CD4-positive, alpha-beta T cell treated with Interleukin-4 for 1 hour (primary cell): ENCODE data around the gene ATP13A1.
"Not testable (repeated sequence)": the region's sequence is repeated elsewhere in the genome, so short reads cannot be mapped to it uniquely, and the experiment has no call there.

ENCODE experiments used
- DNase-seq, 2 donors: peaks; one replicate each; pipeline ENCODE4 v3.0.0-alpha.2; 2020 to 2022

The ATP13A1 gene

DNA sequence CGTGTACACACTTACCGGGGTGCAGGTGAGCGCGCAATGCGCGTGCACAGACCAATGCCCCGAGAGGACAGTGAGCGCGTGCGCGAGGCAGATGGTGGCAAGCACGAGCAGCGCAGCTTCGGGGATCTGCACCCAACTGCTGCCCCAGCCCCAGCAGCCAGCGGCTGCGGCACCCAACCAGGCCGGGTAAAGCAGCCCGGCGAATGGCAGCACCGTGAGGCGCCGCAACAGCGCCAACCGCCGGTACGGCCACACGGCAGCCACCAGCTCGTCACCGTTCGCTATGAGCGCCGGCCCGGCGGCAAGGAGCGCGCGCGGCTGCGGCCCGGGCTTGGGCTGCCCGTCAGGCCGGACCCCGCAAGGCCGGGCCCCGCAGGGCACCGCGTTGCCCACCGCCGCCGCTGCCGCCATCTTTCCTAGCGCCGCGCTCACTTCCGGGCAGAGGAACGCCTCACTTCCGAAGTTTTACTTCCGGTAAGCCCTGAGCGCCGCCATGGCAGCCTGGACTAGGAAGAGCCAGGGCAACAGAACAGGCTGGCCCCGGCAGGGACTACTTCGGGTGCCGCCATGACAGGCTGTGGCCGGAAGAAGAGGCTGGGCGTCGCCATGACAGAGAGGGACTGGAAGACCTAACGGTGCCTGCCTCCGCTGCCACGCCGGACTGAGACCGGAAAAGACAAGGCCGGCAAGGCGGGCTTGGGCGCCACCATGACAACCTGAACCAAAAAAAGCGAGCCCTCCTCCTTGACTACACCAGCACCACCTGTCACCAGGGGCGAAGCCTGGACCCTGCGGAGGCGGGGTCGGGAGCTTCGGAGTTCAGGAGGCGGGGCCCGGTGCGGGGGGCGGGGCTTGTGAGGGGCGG, at the start of gene ATP13A1:
ATP13A1 (minus strand) TSS at position 421 of the 865 bp plus-strand sequence; CDS start at position 411, 10 bp downstream.
- peak; percentile 97 to 98 for DNase-seq

DNA sequence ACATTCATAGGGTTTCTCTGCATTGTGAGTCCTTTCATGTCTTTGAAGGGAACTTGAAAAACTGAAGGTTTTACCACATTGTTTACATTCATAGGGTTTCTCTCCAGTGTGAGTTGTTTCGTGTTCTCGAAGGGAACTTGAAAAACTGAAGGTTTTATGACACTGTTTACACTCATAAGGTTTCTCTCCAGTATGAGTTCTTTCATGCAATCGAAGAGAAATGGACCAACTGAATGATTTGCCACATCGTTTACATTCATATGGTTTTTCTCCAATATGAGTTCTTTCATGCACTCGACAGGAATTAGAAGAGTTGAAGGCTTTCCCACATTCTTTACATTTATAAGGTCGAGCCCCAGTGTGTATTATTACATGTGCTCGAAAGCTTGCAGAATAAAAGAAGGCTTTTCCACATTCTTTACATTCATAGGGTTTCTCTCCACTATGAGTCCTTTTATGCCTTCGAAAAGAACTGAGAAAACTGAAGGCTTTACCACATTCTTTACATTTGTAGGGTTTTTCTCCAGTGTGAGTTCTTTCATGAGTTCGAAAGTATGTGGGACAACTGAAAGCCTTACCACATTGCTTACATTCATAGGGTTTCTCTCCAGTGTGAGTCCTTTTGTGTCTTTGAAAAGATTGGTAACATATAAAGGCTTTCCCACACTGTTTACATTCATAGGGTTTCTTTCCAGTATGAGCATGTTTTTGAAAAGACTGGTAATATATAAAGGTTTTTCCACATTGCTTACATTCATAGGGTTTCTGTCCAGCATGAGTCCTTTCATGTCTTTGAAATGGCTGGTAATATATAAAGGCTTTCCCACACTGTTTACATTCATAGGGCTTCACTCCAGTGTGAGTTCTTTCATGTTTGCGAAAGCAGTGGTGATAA, 48.7 kb upstream of the ATP13A1 start:
- no peak for DNase-seq

DNA sequence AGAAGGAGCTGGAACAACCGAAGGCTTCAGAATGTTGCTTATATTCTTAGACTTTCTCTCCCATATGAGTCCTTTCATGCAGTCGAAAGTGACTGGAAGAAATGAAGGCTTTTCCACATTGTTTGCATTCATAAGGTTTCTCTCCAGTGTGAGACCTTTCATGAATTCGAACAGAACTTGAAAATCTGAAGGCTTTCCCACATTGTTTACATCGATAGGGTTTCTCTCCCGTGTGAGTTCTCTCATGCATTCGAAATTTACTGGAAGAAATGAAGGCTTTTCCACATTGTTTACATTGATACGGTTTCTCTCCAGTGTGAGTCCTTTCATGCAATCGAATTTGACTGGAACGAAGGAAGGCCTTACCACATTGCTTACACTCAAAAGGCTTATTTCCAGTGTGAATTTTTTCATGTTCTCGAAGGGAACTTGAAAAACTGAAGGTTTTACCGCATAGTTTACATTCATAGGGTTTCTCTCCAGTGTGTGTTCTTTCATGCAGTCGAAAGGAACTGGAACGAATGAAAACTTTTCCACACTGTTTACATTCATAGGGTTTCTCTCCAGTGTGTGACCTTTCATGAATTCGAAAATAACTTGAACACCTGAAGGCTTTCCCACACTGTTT, 47.9 kb upstream of the ATP13A1 start:
- DNase-seq: no peak

DNA sequence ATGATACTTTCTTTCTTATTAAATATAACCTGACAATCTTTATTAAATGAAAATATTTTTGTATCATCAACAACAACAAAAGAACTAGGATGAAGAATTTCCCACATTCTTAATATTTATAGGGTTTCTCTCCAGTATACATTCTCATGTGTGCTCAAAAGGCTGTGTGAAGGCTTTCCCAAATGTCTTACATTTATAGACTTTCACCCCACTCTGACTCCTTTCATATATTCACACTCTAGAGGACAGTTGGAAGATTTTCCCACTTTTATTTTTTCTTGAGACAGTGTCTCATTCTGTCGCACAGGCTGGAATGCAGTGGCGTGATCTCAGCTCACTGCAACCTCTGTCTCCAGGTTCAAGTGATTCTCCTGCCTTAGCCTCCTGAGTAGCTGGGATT, 47.0 kb upstream of the ATP13A1 start:
- DNase-seq: no peak

DNA sequence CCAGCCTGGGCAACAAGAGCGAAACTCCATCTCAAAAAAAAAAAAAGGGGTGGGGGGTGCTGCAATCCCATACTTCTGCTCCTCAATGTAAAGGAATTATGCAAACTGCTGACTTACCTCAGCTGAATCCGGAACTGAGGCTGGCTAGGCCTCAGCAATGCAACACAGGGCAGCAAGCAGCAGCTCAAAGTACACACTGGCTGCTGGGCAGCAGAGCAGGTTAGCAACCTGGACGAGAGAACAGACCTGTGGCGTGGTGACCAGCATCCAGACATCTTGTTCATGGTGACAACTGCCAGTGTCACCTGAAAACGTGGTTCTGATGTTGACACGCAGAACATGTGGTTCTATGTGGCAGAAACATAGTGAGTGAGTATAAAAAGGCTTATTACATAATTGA, 41.4 kb upstream of the ATP13A1 start:
- DNase-seq: no peak

DNA sequence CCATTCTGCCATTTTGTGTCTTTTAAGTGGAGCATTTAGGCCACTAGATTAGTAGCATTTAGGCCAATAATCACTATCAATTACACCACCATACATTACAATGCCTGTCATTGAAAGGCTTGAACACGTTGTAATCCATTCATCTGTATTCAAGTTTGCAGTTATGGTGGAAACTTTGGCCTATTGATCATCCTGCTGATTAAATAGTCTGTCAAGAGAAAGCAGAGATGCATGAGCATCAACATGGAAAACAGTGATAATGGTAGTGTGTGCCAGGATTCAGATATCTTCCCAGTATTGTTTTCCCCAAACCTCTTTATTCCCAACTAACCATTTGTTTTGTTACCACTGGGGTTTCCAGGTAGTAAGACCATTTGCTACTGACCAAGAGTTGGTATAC, 37.0 kb upstream of the ATP13A1 start:
- DNase-seq: not testable (repeated sequence)

DNA sequence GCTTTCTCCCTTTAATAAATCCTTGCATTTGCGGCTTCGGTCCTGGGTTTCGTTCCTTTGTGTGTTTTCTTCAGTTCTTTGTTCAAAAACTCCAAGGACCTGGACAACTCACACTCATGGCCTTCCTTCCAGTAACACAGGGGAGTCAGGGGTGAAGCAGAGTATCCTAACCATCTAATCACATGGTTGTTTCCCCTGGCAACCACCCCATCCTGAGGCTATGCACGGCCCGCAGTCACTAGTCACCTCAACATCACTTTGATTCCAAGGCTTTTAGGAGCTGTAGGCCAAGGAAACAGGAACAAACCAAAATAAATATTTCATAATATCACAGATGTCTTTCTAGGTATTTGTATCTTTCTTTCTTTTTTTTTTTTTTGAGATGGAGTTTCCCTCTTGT, 34.1 kb upstream of the ATP13A1 start:
- DNase-seq: no peak

DNA sequence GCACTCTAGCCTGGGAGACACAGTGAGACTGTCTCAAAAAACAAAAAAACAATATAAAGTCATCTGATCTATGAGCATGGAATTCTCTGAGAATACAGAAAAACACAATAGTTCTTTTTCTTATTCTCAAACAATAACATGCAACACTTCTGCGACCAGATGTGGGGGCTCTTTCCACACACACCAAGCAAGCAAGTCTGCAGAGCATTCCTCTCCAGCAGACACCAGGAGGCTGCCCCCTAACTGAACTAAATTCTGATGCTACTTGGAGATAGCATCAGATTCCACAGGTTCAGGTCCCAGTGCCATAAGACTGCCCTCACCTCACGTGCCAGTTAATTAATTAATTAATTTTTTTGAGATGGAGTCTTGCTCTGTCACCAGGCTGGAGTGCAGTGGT, 32.9 kb upstream of the ATP13A1 start:
- DNase-seq: no peak

DNA sequence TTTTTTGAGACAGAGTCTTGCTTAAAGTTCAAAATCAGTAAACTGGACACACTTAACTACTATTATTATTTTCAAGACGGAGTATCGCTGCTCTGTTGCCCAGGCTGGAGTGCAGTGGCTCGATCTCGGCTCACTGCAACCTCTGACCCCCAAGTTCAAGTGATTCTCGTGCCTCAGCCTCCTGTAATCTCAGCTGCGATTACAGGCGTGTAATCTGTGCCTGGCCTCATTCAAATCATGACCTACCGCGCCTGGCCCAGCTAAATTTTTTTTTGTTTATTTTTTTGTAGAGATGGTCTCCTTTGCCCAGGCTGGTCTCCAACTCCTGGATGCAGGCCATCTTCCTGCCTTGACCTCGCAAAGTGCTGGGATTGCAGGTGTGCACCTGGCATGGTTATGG, 28.2 kb upstream of the ATP13A1 start:
- DNase-seq: no peak

DNA sequence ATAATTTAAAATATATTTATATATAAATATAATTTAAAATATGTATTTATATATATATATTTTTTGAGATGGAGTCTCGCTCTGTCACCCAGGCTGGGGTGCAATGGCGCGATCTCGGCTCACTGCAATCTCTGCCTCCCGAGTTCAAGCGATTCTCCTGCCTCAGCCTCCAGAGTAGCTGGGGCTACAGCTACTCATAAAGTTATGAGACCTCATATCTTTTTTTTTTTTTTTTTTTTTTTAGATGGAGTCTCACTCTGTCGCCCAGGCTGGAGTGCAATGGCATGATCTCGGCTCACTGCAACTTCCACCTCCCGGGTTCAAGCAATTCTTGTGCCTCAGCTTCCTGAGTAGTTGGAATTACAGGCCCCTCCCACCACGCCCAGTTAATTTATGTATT, 25.5 kb upstream of the ATP13A1 start:
- not testable (repeated sequence) for DNase-seq

DNA sequence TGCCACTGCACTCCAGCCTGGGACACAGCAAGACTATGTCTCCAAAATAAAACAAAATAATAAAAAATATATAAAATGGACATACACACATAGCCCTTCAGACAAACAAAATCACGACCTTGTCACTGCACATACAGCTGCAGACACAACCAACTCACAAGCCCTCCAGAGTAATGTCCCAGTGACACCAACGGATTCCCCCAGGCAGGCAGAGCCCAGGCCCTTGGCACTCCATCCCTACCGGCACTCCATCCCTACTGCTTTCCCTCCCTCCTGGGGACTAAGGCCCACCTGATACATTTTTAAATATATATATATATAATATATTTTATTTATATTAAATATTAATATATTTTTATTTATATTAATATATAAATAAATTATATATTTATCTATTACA, 23.6 kb upstream of the ATP13A1 start:
- no peak for DNase-seq

DNA sequence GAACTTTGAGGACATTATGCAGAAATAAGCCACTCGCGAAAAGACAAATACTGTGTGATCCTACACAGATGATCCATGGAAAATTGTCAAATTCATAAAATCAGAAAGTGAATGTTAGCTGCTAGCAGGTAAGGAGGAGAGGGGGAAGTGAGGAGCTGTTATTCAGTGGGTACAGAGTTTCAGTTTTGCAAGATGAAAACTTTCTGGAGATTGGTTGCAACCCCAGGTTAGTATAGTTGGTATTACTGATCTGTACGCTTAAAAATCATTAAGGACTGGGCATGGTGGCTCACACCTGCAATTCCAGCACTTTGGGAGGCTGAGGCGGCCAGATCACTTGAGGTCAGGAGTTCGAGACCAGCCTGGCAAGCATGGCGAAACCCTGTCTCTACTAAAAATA, 23.1 kb upstream of the ATP13A1 start:
- no peak for DNase-seq

DNA sequence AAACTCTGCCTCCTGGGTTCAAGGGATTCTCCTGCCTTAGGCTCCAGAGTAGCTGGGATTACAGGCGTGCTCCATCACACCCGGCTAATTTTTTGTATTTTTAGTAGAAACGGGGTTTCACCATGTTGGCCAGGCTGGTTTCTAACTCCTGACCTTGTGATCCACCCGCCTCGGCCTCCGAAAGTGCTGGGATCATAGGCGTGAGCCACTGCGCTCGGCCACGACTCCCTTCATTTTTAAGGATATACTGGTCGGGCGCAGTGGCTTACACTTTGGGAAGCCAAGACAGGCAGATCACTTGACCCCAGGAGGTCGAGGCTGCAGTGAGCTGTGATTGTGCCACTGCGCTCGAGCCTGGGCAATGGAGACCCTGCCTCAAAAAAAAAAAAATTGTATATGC, 22.6 kb upstream of the ATP13A1 start:
- DNase-seq: not testable (repeated sequence)

DNA sequence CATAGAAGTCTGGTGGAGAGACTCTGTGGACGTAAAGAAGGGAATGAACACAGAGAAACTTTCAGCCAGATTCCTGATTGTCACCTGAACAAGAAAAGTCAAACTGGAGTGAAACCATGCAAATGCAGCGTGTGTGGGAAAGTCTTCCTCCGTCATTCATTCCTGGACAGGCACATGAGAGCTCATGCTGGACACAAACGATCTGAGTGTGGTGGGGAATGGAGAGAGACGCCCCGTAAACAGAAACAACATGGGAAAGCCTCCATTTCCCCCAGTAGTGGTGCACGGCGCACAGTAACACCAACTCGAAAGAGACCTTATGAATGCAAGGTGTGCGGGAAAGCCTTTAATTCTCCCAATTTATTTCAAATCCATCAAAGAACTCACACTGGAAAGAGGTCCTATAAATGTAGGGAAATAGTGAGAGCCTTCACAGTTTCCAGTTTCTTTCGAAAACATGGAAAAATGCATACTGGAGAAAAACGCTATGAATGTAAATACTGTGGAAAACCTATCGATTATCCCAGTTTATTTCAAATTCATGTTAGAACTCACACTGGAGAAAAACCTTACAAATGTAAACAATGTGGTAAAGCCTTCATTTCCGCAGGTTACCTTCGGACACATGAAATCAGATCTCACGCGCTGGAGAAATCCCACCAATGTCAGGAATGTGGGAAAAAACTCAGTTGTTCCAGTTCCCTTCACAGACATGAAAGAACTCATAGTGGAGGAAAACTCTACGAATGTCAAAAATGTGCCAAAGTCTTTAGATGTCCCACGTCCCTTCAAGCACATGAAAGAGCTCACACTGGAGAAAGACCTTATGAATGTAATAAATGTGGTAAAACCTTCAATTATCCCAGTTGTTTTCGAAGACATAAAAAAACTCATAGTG, 15.9 kb upstream of the ATP13A1 start:
- DNase-seq: no peak

DNA sequence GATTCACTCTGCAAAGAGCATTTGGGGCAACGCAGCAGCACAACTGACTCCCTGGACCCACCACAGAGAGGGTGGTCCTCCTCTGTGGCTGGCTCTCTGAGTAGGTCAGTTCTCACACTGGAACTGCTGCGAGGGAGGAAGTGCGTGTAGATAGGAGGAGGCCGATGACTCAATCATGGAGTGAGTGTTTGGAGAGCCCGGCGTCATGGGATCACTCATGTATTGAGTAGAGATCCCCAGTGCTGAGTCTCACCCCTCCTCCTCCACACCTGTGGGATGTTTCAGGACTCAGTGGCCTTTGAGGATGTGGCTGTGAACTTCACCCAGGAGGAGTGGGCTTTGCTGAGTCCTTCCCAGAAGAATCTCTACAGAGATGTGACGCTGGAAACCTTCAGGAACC, 14.1 kb upstream of the ATP13A1 start:
- DNase-seq: no peak

DNA sequence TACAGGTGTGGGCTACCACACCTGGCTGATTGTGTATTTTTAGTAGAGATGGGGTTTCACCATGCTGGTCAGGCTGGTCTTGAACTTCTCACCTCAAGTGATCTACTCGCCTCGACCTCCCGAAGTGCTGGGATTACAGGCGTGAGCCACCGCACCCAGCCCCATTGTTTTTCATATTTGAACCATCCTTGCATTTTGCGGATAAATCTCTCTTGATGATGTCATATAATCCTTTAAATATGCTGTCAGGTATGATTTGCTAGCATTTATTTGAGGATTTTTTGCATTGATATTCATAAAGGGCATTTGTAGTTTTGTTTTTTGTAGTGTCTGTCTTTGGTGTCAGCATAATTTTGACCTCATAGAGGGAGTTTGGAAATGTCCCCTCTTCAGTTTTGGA, 10.8 kb upstream of the ATP13A1 start:
- DNase-seq: no peak

DNA sequence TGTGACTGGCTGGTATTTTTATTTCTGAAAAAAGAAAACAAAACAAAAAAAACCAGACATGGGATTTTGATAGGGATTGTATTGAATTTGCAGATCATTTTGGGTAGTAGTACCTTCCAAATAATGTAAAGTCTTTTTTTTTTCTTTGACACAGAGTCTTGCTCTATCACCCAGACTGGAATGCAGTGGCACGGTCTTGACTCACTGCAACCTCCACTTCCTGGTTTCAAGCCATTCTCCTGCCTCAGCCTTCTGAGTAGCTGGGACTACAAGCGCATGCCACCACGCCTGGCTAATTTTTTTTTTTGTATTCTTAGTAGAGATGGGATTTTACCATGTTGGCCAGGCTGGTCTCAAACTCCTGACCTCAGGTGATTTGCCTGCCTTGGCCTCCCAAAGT, 9.3 kb upstream of the ATP13A1 start:
- DNase-seq: no peak

DNA sequence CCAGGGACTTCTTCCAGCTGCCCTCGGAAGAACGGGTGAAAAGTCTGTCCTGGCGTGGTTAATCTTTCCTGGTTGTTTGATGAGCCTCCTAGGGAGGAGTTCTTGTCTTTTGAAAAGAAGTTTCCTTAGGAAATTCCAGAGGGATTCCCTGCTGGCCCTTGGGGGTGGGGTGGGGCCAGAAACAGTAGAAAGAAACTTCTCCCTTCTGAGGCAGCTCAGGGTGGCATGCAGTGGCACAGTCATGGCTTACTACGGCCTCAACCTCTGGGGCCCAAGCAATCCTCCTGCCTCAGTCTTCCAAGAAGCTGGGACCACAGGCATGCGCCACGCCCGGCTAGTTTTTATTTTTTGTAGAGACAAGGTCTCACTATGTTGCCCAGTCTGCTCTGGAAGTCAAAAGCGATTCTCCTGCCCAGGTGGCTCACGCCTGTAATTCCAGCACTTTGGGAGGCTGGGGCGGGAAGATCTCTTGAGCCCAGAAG, 6.6 kb upstream of the ATP13A1 start:
- no peak for DNase-seq

DNA sequence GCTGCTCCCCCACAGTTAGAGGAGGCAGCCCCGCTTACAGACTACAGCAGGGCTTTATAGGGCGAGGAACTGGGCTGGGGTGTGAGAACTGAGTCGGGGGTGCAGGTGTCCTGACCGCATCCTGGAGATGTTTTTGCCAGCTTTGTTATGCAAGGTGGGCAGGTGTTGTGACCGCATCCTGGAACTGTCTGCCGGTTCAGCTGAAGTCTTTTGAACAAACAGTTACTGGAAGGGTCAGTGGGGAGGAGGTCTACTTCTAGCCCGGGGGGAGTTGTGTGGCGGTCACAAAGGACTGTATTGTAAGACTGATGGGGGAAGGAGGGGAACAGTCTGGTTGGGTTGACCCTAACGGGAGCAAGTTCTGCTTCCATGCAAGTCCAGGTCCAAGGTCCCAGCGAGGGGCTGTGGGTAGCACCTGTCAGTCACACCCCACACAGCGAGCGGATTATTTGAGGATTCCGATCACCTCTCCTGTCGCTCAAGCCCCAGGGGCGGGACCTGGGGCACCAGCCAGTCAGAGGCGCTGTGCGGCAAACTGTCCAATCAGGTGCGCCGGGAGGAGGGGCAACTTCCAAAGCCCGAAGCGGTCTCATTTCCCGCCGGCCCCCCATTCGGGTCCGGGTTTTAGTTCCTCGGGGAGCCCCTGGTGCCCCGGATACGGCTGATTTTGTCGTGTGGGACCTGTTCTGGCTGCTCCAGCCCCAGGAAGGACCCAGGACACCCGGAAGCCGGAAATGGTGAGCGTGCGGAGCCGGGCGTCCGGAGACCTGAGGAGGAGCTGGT, 4.9 kb upstream of the ATP13A1 start, which contains the start of gene ZNF101:
ZNF101 (plus strand) TSS at position 610 of the 783 bp plus-strand sequence; CDS start at position 735, 125 bp downstream.
- peak; percentile 95 for DNase-seq

DNA sequence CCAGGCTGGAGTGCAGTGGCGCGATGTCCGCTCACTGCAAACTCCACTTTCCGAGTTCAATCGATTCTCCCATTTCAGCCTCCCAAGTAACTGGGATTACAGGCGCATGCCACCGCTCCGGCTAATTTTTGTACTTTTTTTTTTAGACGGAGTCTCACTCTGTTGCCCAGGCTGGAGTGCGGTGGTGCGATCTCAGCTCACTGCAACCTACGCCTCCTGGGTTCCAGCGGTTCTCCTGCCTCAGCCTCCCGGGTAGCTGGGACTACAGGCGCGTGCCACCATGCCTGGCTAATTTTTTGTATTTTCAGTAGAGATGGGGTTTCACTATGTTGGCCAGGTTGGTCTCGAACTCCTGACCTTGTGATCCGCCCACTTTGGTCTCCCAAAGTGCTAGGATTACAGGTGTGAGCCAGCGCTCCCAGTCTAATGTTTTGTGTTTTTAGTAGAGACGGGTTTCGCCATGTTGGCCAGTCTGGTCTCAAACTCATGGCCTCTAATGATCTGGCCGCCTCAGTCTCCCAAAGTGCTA, 2.0 kb upstream of the ATP13A1 start:
- DNase-seq: not testable (repeated sequence)

DNA sequence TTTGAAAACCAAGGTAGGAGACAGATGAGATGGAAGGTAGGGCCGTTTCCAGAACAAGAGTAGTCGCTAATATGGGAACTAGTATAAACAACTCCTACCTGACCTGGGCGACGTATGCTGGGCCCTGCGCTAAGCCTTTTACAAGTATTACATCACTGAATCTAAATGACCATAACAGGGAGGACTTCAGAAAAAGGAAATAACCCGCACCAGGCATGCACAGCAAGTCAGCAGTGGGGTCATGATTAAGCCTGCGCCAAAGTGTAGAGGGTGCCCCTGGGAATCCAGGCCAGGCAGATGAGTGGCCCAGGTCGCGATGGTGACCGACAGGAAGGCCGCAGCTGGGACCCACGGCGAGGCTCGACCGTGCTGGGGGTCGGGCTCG, 613 bp downstream of the ATP13A1 start:
- DNase-seq: no peak
